ENCODE results near the gene INHBB. TPM values are rescaled to one million over a fixed set of nuclear protein-coding genes. Genes with fewer than 3 reads are reported as not detected.

INHBB gene
- polyA plus RNA-seq, 3 donors, result 0.09 to 0.27 TPM; not detected in 1

Other genes with a start within 250 kb of the INHBB start
- gene TMEM185B, start 122.7 kb upstream of the INHBB start, polyA plus RNA-seq (ENCODE audit: insufficient read length in 3 of 3), result 10 to 100 TPM; 23.5 to 25.9 (median 25.0) TPM
- 10 to 100 TPM; 69.0 to 82.3 (median 77.4) TPM for gene RALB, start 93.3 kb upstream of the INHBB start, polyA plus RNA-seq (ENCODE audit: insufficient read length in 3 of 3)